NK-92 (cell line): ENCODE measurements around the gene CHTF18.
"Not testable (repeated sequence)": the region's sequence is repeated elsewhere in the genome, so short reads cannot be mapped to it uniquely, and the experiment has no call there.

Source experiments
- DNase-seq: peaks from one replicate; lab custom pipeline; 2025; ENCODE audit not compliant: unreplicated experiment; lab: John Stamatoyannopoulos, UW

The CHTF18 gene

DNA sequence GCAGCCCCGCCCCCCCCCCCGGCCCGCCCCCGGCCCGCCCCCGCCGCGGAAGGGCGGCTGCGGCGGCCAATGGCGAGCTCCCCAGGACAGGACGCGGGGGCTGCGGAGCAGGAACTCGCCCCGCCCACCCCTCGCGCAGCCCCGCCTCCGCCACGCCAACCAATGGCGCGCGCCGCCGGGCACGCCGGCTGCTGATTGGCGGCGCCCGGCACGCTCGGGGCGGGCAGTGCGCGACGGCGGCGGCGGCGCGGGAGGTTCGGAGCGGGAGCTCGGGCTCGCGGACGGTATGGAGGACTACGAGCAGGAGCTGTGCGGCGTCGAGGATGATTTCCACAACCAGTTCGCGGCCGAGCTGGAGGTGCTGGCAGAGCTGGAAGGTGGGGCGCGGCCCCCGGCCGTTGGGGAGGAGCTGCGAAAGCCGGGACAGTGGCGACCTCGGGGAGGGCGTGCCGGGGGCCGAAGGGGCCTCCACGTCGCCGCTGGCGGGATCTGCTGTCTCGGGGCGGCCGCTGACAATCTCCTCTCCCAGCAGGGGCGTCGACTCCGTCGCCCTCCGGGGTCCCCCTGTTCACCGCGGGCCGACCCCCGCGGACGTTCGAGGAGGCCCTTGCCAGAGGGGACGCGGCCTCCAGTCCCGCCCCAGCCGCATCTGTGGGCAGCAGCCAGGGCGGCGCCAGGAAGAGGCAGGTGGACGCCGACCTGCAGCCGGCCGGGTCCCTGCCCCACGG lies at the start of gene CHTF18:
CHTF18 (plus strand) TSS at position 222 of the 728 bp plus-strand sequence; CDS start at position 287, 65 bp downstream.
- DNase-seq: peak; percentile 41

DNA sequence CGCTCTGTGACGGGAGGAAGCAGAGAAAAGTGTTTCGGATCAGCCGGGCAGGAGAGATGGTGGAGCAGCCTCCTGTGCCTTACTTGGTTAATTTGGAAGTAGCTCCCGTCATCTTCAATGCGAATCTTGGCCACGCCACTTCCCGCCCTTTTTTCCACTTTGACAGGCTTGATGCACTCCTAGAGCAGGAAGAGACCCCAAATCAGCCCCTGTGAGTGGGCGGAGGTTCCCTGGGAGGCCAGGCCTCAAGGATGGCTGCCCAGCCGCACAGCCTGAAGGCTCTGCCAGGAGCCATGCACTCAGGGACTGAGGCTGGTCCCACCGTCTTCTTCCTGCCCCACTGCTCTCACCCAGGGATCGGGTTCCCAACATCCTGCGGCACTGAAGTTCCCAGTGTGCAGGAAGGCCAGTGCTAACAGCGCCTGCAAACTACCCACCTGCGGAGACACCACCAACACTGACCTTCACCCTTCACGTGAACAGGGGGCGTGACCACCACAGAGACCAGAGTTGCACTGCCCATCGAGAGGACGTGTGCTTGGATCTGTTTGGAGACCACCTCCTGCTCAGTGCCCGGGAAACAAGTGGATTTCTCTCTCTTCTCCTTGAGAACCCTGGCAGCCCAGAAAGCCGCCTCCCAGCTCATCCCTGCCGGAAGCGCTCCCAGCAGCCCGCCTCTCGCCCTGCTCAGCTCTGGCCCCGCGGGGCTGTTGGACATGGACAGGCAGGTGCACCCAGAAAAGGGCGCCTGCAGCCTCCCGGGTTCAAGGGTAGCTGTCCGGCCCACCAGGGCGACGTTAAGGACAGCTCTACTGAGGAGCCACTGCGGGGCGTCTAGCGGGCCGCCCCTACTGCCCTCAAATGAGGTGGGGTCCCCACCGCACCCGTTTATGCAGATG lies 48.6 kb upstream of the CHTF18 start:
- DNase-seq: no peak

DNA sequence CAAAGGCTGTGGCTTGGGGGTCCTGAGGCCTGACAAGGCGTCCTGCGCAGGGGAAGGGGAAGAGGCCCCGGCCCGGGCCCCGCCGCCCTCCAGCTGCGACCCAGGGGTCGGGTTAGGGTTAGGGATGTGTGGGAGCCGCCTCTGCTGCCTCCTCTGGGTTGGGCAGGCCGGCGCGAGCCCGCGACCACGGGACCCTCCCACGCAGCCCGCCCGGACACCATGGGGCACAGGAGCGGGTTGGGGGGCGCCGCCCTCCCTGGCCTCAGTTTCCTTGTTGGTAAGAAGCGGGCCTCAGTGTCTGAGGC lies 48.0 kb upstream of the CHTF18 start:
- no peak for DNase-seq

DNA sequence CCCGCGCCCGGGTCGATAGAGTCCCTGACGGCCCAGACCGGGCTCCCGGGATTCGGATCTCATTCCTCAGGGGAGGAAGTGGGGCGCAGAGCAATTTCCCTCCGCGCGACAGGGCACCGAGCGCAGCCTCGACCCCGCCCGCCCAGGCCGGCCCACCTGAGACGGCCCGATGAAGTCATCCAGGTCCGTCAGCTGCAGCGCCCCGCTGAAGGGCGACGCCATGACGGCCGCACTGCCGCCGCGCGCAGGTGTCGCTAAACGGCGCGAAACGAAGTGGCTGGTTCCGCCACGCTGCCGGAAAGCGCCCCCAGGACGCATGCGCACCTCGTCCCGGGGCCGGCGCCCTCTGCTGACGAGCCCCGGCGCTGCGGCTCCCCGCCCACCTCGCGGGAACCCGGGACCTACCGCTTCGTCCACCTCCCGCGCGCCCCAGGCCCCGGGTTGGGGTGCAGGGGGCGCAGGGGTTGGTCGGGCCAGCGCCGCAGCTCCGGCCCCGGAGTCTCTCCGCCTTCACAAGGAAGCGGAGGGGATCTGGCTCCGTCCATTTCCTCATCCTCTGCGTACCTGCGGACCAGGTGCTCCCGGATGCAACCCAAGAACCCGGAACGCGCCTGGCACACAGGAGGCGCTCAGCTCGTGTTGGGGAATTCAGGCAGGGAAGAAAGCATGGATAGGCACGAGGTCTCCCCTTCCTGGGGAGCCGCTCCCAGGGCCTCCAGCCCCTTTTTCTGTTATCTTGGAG lies 47.5 kb upstream of the CHTF18 start, which contains the start of gene CIAO3:
CIAO3 (minus strand) TSS at position 234 of the 742 bp plus-strand sequence; CDS start at position 222, 12 bp downstream.
- peak; percentile 53 for DNase-seq

DNA sequence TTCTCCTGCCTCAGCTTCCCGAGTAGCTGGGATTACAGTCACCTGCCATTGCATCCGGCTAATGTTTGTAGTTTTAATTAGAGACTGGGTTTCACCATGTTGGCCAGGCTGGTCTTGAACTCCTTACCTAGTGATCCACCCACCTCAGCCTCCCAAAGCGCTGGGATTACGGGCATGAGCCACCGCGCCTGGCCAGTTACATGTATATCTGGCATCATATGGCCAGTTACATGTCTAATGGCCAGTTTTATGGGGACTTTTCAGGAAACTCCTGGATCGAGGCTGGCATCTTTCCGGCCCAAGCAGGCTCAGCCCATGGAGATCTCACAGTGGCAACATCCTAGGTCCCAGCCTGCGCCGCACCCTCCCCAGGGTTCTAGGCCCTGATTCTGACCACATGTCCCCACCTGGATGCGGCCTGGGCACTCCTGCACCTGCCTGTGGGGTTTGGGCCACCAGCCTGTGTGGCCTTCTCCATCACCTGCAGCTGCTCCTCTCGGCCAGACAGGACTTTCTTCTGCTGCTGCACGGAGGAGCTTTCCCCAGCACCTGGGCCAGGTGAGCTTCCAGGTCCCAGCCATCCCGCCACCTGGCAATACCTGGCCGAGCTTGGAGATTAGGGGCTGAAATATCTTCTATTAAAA lies 46.3 kb upstream of the CHTF18 start:
- no peak for DNase-seq

DNA sequence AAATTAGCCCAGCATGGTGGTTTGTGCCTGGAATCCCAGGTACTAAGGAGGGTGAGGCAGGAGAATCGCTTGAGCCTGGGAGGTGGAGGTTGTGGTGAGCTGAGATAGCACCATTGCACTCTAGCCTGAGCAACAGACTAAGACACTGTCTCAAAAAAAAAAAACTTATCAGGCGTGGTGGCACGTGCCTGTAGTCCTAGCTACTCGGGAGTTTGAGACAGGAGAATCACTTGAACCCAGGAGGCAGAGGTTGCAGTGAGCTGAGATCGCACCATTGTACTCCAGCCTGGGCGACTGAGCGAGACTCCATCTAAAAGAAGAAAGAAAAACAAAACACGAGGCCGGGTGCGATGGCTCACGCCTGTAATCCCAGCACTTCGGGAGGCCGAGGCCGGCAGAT lies 45.5 kb upstream of the CHTF18 start:
- DNase-seq: not testable (repeated sequence)

DNA sequence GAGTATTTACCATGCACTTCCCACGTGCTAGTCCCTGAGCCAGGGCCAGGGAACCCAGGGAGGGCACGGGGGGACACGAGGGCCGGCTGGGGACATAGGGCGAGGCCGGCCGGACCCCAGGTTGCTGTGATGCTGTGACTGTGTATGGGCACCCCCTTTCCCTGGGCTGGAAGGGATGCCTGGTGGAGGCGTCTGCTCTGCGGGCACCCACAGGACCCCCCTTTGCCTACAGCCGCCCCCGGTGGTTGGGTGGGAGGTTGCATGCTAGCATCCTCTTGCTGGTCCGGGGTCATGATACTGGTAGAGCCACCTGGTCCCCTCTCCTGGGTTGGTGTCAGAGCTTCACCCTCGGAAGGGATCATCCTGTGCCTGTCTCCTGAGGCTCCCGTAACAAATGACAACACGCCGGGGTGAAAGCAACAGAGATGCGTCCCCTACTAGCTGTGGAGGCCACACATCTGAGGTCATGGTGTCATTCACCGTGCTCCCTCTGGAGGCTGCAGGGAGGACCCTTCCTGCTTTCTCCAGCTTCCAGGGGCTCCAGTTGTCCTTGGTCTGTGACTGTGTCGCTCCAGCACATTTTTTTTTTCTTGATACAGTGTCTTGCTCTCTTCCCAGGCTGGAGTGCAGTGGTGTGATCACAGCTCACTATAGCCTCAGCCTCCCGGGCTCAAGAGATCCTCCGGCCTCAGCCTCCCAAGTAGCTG lies 44.5 kb upstream of the CHTF18 start:
- no peak for DNase-seq

DNA sequence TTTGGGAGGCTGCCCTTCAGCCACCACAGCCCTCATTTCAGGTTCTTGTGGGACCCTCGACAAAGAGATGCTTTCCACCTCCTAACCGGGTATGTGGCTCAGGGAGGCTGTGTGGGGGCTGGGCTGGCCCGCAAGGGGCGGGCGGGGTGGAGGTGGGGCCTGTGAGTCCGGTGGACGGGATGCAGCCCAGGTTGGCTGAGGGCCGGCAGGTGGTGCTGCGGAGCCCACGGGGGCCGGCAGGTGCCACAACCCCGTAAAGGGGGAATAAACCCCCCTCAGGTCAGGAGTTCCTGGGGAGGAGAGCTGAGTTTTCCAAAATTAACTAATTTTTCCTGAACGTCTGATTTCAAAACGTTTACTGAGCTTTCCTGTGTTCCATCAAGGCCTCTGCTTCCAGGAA lies 42.7 kb upstream of the CHTF18 start:
- DNase-seq: no peak

DNA sequence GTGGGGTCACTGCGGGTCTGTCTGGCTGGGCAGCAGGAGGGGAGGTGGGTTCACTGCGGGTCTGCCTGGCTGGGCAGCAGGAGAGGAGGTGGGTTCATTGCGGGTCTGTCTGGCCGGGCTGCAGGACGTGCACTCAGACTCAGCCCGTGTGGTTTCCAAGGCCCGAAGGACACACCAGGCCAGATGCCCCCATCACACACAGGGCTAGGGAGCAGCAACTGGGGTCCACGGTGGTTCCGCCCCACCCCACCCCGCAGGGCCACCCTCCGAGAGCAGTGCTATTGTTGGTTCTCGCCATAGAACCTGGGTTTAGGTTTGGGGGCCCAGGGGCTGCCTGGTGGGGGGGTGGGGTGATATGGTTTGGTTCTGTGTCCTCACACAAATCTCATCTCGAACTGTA lies 41.8 kb upstream of the CHTF18 start:
- DNase-seq: no peak

DNA sequence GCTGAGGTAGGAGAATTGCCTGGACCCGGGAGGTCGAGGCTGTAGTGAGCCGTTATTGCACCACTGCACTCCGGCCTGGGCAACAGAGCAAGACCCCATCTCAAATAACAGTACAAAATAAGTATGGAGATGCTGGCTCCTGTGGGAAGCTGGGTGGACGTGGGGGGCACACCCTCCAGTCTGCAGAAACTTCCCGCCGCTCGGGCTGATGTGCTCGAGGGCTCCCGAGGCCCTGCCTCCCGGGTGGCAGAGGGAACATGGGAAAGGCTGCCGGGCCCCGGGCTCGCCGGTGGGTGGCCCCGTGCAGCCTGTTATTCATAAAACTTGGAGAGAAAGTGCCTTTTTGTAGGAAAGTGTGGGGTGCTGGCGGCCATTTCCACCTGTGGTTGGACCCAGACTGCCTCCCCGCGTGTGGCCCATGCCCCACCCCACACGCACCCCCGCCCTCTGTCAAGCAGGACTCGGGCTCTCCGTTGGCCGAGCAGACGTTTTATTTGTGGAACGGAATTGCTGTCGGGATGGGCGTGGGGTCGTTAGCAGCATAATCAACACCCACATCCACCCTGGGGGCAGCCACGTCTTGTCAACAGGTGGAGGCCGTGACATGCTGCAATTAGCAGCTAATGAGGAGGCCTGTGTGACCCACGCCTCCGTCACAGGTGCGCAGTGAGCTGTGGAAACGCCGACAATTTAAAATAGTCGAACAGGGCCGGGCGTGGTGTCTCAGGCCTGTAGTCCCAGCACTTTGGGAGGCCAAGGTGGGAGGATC lies 40.3 kb upstream of the CHTF18 start:
- no peak for DNase-seq

DNA sequence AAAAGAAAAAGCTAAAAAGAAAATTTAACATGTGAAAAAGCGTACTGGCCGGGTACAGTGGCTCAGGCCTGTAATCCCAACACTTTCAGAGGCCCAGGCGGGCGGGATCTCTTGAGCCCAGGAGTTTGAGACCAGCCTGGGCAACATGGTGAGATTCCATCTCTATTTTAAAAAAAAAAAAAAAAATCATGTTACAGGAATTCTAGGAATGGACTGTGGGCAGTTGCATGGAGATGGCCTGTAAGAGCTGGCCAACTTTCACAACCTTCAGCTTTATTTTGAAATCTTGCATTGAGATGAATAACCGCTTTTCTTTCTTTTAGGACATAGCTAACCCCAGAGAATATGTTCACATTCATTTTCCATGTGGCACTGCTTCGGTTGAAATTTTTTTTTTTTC lies 39.4 kb upstream of the CHTF18 start:
- DNase-seq: no peak

DNA sequence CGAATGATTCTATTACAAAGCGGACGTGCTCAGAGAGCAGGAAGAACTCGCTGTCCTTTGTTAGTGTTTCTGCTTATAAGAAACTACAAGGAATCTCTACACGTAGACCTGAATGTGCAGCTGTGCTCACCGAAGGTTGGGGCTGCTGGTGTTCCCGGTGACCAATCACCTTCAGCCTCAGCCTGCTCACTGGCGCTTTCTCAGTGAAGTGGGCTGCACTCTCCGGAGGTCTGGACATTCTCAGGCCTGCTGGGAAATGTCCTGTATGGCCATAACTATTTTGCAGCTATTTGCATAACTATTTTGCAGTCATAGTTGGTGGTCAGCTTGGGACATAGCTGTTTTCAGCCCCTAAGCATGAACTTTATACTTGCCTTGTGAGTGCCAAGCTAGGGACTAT lies 37.9 kb upstream of the CHTF18 start:
- no peak for DNase-seq

DNA sequence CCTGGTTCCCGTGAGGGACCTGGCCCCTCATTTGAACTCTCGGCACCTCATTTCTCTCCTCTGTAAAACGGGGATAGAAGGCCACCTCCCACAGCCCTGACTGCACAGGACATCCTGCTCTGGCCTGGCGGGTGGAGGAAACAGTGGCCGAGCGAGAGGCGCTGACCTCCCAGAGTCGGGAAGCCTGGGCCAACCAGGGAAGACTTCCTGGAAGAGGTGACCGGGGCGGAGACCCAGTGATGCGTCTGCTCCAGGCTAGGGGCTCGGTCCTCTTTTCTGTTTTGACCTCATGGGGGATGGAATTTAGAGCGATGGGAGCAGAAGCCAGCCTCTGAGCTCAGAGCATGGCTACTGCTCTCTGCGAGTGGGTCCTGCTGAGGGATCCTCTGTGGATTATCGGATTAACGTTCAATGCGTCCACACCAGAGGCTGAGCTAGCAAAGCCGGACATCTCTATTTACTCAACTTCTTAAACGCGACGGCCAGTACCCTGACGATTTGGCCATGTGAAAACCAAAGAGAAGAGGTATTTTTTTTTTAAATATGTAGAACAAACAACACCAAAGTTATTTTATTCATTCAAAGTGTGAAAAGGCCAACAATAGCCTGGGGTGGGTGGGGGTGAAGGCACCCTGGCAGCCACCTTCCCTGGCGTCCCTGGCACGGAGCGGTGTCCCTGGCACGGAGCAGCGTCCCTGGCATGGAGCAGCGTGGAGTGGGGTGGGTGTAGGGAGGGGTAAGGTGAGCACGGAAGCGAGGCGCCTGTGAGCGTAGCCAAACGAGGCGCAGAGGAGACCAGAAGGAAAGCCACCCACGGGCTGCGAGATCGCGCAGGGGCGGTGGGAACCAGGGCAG lies 37.0 kb upstream of the CHTF18 start:
- no peak for DNase-seq

DNA sequence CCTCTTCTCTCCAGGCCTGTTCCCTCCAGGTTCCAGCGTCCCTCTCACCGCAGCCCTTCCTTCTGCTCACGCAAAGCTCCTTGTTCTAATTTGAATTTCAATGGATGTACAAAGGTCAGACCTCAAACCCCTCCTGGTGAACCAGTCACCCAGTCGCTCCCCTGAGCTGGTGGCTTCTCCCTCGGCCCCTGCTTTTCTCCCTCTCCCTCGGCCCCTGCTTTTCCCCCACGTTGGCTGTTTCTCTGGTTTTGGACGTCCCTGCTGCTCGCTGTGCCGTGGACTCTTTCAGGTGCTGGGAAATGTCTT lies 36.5 kb upstream of the CHTF18 start:
- DNase-seq: no peak

DNA sequence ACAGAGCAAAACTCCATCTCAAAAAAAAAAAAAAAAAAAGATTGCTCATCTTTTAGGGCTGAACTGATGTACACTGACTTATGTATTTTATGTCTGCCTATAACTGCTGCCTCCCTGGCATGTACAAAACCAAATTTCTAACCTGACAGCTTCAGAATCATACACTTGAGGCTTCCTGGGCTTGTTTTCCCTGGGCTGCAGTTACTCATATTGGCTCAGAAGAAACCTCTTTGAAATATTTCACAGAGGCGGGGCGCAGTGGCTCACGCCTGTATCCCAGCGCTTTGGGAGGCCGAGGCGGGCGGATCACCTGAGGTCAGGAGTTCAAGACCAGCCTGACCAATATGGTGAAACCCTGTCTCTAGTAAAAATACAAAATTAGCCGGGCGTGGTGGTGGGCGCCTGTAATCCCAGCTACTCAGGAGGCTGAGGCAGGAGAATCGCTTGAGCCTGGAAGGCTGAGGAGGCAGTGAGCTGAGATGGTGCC lies 34.3 kb upstream of the CHTF18 start:
- not testable (repeated sequence) for DNase-seq

DNA sequence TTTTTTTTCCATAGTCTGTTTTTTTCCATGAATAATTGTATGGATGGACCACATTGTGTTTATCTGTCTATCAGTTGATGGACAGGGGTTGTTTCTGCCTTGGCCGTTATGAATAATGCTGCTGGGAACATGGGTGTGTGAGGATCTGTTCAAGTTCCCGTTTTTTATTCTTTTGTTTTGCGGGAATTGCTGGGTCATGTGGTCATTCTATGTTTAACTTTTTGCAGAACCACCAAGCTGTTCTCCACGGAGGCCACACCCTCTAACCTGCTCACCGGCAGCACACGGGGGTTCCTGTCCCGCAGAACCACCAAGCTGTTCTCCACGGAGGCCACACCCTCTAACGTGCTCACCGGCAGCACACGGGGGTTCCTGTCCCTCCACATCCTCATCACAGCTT lies 33.8 kb upstream of the CHTF18 start:
- no peak for DNase-seq

DNA sequence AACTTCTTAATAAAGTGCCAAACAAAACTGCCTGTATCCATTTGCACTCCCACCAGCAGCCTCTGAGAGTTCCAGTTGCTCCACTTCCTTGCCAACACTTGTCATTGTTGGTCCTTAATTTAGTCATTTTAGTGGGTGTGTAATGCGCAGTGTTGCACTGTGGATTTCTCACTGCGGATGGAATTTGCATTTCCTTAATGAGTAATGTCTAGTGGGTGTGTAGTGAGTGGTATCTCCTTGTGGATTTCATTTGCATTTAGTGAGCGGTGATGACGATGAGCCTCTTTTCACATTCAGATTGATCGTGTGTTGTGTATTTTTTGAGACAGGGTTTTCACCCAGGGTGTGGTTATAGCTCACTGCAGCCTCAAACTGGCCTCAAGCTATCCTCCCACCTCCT lies 32.0 kb upstream of the CHTF18 start:
- no peak for DNase-seq

DNA sequence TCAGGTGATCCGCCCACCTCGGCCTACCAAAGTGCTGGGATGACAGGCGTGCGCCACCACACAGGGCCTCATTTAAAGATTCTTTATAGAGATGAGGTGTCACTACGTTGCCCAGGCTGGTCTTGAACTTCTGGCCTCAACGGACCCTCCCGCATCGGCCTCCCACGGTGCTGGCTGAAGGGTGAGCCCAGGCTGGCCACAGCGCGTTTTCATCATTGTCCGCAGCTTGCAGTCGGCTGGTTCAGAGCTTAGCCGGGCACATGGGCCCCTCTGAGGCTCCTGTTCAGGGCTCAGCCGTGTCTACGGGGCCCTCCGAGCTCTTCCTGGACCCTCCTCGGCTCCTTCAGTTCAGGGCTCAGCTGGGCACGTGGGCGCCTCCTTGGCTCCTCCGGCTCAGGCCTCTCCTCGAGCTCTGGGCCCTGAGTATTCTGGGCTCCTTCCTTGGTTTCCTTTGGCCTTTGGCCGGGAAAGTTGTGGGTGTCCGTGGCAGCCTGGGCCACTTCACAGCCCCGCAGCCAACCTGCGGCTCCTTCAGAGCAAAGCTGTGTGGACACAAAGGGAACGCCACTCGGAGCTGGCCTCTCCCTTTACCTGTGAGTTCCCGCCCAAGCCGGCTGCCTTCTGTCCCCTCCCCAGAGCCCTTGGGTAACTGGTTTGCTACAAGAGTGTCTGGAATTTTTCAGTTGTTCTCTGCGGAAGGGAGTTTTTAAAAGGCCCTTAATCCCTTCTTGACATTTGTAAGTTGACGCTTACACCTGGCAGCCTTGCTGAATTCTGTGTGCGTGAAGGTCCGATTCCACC lies 29.1 kb upstream of the CHTF18 start:
- DNase-seq: no peak
